Epithelial cell of proximal tubule (primary cell): ENCODE data around the gene DXO. TPM values are rescaled to one million over a fixed set of nuclear protein-coding genes. Genes with fewer than 3 reads are reported as not detected.
"Not testable (repeated sequence)": the region's sequence is repeated elsewhere in the genome, so short reads cannot be mapped to it uniquely, and the experiment has no call there.

ENCODE experiments used
- DNase-seq: peaks from one replicate; pipeline ENCODE4 v3.0.0-alpha.2; 2011; ENCODE audit warnings: low read depth
- H3K4me3 ChIP-seq: 2 replicates; pipeline ENCODE4 v1.5.1; 2011; ENCODE audit warnings: low read depth, mild to moderate bottlenecking, low read length
- total RNA-seq: library from RNA; depleted of rRNA; stranded (reverse); fragments of >200 nt; gene quantifications from 2 replicates; pipeline ENCODE4 v1.2.3, GENCODE V29; 2015
- TF ChIP-seq, protein P1 (sequence below): conservative IDR thresholded peaks from 2 replicates; pipeline ENCODE4 v1.5.1; 2012; ENCODE audit warnings: low read depth, mild to moderate bottlenecking, low read length

Gene DXO
- total RNA-seq, 1 donor from 2014 or later: 20.0 TPM

GRCh38 chr6:31943742-31944141 lies 28.2 kb downstream of the DXO start:
- TF ChIP-seq, protein P1, sequence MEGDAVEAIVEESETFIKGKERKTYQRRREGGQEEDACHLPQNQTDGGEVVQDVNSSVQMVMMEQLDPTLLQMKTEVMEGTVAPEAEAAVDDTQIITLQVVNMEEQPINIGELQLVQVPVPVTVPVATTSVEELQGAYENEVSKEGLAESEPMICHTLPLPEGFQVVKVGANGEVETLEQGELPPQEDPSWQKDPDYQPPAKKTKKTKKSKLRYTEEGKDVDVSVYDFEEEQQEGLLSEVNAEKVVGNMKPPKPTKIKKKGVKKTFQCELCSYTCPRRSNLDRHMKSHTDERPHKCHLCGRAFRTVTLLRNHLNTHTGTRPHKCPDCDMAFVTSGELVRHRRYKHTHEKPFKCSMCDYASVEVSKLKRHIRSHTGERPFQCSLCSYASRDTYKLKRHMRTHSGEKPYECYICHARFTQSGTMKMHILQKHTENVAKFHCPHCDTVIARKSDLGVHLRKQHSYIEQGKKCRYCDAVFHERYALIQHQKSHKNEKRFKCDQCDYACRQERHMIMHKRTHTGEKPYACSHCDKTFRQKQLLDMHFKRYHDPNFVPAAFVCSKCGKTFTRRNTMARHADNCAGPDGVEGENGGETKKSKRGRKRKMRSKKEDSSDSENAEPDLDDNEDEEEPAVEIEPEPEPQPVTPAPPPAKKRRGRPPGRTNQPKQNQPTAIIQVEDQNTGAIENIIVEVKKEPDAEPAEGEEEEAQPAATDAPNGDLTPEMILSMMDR: no peak
- DNase-seq: no peak
- no peak overlapping the region for H3K4me3 ChIP-seq

DNA sequence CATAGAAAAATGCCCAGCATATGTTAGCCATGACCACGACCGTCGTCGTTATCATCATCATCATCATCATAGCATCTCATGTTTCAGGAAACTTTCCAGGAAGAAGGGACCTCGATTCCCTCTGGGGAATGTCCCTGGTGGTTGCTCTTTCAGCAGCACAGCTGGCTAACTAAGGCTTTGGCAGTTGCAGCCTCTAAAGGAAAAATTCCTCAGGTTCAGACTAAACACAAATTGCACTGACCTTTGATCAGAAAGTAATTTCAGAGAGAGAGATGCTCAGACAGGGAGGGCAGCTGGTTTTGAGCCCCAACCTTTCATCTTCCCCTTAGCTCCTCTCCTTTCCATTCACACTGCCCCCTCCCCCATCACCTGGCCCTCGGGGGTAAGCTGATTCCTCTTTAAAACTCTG lies 31.7 kb downstream of the DXO start:
- no peak for DNase-seq
- TF ChIP-seq, protein P1: no peak
- no peak overlapping the region for H3K4me3 ChIP-seq

GRCh38 chr6:31935823-31936222 lies 36.1 kb downstream of the DXO start:
- H3K4me3 ChIP-seq: no peak overlapping the region
- TF ChIP-seq, protein P1: no peak
- no peak for DNase-seq

- TF ChIP-seq, protein P1: no peak
- no peak overlapping the region for H3K4me3 ChIP-seq
- no peak for DNase-seq
These were observed 36.9 kb downstream of the DXO start for GRCh38 chr6:31935021-31935420.

DNA sequence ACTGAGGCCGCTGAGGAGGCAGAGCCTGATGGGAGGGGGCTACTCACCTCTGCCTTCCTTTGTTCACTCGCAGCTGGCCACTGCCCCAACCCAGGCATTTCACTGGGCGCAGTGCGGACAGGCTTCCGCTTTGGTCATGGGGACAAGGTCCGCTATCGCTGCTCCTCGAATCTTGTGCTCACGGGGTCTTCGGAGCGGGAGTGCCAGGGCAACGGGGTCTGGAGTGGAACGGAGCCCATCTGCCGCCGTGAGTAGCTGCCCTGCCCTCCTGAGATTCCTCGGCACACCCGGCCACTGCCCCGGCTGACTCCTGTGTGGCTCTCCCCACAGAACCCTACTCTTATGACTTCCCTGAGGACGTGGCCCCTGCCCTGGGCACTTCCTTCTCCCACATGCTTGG lies 38.4 kb downstream of the DXO start:
- DNase-seq: no peak
- TF ChIP-seq, protein P1: no peak
- H3K4me3 ChIP-seq: no peak overlapping the region

- not testable (repeated sequence) for DNase-seq, H3K4me3 ChIP-seq
These were observed 39.8 kb downstream of the DXO start for GRCh38 chr6:31932137-31932536.

DNA sequence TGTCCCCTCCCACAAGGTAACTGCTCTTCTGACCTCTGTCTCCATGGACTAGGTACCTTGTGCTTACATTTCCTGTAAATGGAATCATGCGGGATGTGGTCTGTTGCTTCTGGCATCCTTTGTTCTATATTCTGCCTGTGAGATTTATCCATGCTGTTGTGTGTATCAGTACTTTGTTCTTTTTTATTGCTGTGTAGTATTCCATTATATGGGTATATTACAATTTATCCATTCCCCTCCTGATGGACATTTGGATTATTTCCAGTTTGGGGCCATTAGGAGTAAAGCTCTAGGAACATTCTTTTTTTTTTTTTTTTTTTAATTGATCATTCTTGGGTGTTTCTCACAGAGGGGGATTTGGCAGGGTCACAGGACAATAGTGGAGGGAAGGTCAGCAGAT lies 41.0 kb downstream of the DXO start:
- no peak overlapping the region for H3K4me3 ChIP-seq
- DNase-seq: no peak
- TF ChIP-seq, protein P1: no peak

DNA sequence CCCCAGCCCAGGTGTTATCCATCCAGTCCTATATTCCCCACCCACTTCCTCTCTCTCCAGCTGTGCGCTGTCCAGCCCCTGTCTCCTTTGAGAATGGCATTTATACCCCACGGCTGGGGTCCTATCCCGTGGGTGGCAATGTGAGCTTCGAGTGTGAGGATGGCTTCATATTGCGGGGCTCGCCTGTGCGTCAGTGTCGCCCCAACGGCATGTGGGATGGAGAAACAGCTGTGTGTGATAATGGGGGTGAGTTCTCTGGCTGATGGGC lies 43.3 kb downstream of the DXO start:
- TF ChIP-seq, protein P1: no peak
- DNase-seq: no peak
- no peak overlapping the region for H3K4me3 ChIP-seq
